ENCODE data around the gene C8B.

GRCh38 chr1:56992318-56993125 is 26.7 kb upstream of the C8B start:
- TF ChIP-seq CTCF (conservative IDR thresholded peaks at IDR 0.05 in 1 of 2, IDR thresholded peaks at IDR 0.05 in 1 of 2; ENCODE audit: extremely low read depth in 1 of 2, insufficient read depth in 1 of 2, low read depth in 1 of 2, low read length in 2 of 2) (no peak), EZH2 (IDR thresholded peaks at IDR 0.05; ENCODE audit: borderline replicate concordance, low read length) (no peak)
